ENCODE results near the gene RAB3IL1.

- TF ChIP-seq POLR2AphosphoS5 (IDR thresholded peaks at IDR 0.05) (no peak), CTCF (IDR thresholded peaks at IDR 0.05) (no peak), POLR2A (IDR thresholded peaks at IDR 0.05) (no peak), EP300 (IDR thresholded peaks at IDR 0.05) (no peak)
These were observed 38.2 kb downstream of the RAB3IL1 start for GRCh38 chr11:61879152-61879551.
